Measurements from ENCODE around the gene NTRK2.

GRCh38 chr9:84823421-84824271 lies 154.1 kb downstream of the NTRK2 start:
- no peak for TF ChIP-seq POLR2A (IDR thresholded peaks at IDR 0.05)
- no peak for TF ChIP-seq CTCF (IDR thresholded peaks at IDR 0.05)
